HG03432 (cell line): ENCODE results near the gene ITIH5.

ENCODE experiments used
- ATAC-seq: cut with Tn5 transposase; IDR thresholded peaks from one replicate; pipeline ENCODE4 v1.9.1; 2021; ENCODE audit warnings: mild to moderate bottlenecking, moderate library complexity; ENCODE audit not compliant: unreplicated experiment

The ITIH5 gene

DNA sequence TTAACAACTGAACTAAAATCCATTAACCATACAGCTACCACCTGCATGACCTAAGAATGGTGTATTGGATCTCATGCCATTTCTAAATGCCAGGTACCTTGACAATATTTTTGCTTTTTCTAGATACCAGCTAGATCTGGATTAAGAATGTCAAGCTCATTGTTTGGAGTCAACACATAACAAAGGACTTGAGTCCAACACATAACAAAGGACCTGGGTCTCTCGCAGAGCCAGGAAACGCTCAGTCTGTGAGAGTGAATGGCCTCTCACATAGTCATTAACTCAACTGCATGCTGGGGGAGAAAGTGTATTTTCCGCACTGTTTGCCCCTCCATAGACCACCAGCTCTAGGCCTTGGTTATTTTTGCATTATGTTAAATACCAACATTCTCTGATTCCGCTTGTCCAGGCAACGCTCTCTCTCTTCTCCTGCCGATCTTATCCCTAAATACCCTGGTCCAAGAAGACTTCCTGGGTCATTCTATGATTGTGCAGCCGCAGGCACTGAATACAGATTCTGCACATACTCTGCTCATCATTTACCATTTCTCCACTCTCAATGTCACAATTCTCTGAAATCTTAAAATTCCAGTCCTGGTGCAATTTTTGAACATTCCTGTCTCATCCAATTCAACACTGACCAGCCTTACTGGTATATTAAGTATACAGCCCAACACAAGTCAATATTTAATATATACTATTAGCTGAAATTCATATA is 31.2 kb downstream of the ITIH5 start:
- no peak for ATAC-seq

DNA sequence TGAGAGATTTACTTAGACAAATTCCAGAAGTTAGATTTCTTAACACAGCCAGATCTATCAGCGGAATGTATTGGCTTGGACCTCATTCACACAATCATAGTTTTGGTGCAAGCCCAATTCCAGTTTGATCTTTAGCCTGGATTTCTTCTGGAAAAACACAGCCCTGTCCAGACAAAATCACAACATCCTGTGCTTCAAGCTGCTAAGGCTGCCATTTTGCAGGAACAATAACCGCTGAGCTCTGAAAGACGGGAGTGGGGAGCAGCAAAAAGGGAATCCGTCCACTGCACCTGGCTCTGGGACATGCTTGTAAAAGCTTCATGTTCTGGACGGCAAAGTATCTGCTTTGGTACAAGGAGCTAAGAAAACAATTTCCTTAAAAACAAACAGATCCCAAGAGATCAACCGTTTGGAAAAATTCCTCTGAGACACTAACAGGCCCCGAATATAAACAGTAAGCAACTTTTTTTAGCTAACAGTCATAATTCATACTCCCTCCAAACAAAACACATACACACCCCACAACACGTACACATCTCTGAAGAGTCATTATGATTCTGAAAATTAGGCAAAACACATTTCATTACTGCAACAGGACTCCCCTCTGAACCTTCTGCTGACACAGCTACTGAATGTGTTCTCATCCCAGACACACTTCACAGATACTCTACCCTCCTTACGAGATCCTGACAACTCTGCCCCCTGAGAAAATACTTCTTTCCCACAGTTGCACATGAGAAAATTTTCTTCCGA is 32.4 kb downstream of the ITIH5 start:
- ATAC-seq, result no peak

GRCh38 chr10:7626283-7626682 is 40.5 kb downstream of the ITIH5 start:
- ATAC-seq, result no peak

GRCh38 chr10:7625836-7626235 is 40.9 kb downstream of the ITIH5 start:
- ATAC-seq, result no peak

DNA sequence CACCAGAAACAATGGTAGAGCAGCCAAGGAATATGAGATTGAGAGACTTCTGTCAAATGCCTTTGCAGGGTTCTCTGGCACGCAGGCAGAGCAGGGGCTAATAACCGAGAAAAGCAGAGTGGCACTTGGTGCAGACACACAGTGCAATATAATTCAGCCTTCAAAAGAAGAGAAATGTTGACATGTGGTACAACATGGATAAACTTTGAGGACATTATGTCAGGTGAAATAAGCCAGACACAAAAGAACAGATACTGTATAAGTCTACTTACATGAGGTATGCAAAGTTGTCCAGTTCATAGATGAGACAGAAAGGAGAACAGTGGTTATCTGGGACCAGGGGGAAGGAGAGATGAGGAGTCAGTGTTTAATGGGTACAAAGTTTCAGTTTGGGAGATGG is 41.8 kb downstream of the ITIH5 start:
- no peak for ATAC-seq

GRCh38 chr10:7622969-7623368 is 43.8 kb downstream of the ITIH5 start:
- no peak for ATAC-seq

GRCh38 chr10:7618461-7618860 is 48.3 kb downstream of the ITIH5 start:
- no peak for ATAC-seq

GRCh38 chr10:7611909-7612308 is 54.9 kb downstream of the ITIH5 start:
- no peak for ATAC-seq

DNA sequence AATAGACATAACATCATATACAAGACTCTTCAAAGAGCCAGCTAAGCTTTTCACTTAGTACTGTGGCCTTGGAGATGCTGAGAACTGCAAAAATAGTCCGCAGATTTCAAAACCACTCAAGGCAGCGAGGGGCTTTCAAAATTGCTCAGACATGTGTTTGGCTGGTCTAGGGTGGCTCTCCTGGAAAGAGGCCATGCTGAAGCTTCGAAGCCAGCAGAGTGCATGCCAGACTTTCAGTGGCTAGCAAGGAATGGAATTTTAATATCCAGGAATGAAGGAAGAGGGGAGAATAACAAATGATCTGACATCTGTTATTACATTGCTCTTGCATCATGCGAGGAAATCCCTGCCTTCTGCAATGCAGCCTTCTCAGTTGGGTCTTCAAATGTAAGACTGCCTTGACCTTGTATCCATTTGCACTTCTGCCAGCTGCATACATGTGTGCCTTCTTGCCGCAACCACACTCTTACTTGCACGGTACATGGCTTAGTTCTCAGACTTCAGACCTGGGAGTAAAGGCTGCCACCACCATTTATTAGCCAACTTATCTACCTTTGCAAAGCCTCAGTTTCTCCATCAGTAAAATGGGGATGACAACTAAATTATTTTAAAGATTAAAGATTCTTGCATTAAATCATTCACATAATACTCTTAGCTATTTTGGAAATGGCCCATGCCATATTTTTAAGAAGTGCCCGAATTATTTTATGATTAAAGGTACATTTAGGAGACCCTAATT is 55.9 kb downstream of the ITIH5 start:
- ATAC-seq, result no peak

DNA sequence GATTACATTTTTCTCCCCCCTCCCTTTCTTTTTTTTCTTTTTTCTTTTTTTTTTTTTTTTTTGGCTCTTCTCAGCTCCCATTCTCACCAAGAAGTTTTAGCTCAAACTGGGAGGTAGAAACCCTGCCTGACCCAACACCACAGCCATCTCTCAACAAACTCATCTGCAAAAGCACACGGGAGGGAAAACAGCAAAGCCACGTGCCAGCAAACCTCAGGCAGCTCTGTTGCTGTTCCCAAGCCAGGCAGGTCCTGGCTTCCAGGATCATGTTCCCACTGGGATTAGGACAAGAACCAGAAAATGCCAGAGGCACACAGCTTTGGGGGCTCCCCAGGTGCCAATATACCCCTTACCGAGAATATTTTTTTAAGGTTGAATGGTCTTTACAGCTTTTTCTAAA is 56.7 kb downstream of the ITIH5 start:
- ATAC-seq, result no peak

DNA sequence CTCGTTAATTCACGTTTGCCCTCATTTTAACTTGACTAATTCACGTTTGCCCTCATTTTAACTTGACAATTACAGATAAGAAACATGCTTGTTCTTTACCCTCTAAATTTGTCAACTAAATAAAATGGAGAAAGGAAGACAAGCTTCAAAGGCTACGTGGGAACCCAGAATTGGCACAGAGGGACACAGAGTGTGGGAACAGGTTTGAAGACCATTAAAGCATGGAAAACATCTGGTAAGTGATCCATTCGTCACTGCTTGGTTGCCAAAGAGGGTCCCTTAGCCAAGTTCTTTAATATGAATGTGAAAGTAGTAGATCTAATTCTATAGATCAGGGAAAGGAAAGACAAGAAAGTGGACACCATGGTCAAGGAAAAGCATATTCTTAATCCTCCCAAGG is 57.2 kb downstream of the ITIH5 start:
- ATAC-seq, result no peak

- ATAC-seq, result no peak
Measured at GRCh38 chr10:7608001-7608400, 58.8 kb downstream of the ITIH5 start.

DNA sequence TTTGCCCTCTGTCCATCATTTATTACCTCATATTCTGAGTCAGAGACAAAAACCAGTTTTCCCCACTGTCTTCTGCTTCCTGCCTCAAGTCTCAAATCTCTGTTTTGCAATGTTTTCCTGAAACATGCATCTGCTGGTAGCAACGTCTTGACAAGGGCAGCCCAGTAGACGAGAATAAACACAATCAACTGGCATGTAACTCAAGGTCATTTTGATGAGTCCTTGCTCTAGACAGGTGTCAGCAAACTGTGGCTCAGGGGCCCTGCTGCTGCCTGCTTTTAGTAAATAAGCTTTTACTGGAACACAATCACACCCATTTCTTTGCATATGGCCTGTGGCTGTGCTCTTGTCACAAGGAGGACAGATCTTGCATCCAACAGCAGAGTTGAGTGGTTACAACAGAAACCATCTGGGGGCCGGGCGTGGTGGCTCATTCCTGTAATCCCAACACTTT is 59.8 kb downstream of the ITIH5 start:
- no peak for ATAC-seq

DNA sequence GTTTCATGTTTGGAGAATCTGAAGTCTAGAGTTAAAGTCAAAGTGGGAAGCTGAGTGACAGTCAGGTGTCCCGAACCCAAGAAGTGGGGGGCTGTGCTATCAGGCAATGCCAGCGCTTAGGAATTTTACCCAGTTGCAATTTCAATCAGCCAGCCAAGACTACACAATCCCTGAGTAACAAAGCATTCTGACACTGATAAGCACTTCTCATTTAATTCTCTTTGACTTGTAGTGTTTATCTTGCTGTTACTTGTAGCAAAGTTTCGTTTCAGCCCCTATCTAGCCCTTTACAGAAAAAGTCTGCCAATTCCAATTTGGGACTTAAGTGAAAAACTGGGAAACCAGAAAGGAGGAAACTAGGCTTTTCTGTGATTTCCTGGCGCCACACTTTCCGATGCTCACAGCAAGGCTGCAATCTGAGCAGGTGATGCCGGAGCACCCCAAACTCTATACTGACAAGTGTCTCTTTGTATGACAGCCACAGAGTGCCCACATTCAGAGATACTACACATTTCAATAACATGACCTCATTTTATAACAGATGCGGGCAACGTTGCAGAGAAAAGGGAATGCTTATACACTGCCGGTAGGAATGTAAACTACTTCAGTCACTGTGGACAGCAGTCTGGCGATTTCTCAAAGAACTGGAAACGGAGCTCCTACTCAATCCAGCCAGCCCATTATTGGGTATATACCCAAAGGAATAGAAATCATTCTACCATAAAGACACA is 61.0 kb downstream of the ITIH5 start:
- no peak for ATAC-seq

- ATAC-seq, result no peak
Measured at GRCh38 chr10:7601023-7601656, 65.6 kb downstream of the ITIH5 start.

DNA sequence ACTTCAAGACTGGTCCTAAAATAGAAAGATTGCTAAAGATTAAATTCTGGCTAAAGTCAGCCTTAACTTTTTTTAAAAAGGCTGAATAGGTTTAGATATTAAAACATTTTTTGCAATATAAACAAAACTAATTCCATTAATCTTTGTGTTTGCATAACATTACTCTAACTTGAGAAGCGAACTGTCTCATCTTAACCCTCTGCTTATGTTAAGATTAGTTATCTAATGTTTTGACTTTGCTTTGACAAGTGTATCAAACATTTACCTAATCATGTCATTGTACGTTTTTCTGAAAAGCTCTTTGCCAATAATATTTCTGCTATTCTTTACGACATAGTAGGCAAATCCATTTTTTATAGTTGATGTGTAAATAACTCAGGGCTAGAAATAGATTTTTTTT is 68.0 kb downstream of the ITIH5 start:
- ATAC-seq, result no peak

- no peak for ATAC-seq
Measured at GRCh38 chr10:7596356-7596755, 70.4 kb downstream of the ITIH5 start.

DNA sequence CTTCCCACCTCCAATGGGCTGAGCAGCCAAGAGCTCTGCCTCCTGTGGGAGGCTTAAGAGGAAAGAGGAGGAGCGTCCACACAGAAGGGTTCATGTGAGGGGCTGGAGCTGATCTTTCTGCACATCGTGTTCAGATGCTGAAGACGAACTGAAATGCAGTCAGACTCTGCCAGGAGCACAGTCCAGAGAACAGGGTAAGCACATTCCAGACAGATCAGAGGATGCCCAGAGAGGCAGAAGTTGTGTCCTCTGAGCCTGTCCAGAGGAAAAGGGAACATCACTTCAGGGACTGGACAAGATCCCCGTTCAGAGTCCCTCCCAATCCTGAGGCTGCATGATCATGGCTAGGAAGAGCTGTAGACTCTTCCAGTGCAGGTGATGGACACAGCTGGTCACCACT is 72.9 kb downstream of the ITIH5 start:
- ATAC-seq, result no peak

DNA sequence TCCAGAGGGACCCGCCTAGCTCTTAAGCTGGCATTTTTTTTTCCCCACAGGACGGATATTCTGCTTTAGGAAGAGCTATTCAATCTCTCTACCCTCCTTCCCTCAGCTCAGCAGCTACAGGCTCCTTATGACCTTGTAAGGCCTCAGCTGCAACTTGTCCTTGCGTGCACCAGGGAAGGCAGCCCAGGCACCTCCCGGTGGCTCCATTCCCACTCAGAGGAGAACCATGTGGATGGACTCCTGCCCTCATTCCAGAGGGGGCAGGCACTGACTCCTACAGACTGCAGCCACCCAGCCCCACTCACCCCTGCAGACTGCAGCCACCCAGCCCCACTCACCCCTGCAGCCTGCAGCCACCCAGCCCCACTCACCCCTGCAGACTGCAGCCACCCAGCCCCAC is 73.7 kb downstream of the ITIH5 start:
- no peak for ATAC-seq

DNA sequence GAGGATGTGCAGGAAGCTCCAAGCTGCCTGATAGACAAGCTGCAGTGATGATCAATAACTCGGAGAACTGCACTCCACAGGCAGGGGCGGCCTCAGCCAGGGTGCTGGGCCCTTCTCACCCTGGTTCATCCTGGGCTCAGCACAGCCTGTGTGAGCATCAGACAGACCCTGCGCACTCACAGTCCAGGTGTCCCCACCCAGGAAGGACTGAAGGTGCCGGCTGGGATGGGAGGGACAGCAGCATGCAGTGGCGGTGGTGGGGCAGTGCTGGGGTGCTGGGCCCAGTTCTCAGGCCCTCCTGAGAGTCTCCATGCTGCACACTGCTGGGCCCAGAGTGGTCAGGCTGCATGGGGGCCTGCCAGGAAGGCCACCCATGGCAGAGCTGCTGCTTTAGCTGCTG is 74.1 kb downstream of the ITIH5 start:
- no peak for ATAC-seq

DNA sequence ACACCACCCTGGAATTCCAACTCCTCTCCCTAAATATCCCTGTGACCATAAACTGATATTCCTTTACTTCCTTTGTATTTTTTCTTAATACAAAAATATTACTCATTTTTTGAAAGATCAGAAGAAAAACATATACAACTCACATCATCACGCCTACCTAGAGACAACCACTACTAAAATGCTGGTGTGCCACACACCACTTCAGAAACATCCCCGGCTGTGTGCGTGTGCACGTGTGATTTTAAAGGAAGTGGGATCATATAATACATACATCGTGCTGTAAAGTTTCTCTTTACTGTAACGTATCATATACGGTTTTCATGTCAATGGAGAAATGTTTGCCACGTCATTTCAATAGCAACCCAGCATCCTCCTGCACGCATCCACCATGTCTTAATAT is 76.5 kb downstream of the ITIH5 start:
- no peak for ATAC-seq
